Neural cell (in vitro differentiated cells): ENCODE results near the gene IRS2. TPM values are rescaled to one million over a fixed set of nuclear protein-coding genes. Genes with fewer than 3 reads are reported as not detected.

Source experiments
- H2AFZ ChIP-seq: fragments of 200-600, 300-800 bp; sonication (generic), shearing (Covaris generic); 2 replicates; pipeline ENCODE4 v1.6.0; 2014; ENCODE audit warnings: low read depth, mild to moderate bottlenecking, antibody characterized with exemption, low read length, moderate library complexity
- H3F3A ChIP-seq: fragments of 200-600 bp; shearing (Covaris generic); 2 replicates; pipeline ENCODE4 v1.6.1; 2016; ENCODE audit warnings: mild to moderate bottlenecking, moderate library complexity, mixed read lengths, antibody characterized with exemption, low read length; ENCODE audit not compliant: insufficient read depth, poor library complexity, severe bottlenecking
- H3K27ac ChIP-seq: fragments of 200-600, 300-800 bp; sonication (generic), shearing (Covaris generic); 2 replicates; pipeline ENCODE4 v1.5.1; 2014; ENCODE audit warnings: mild to moderate bottlenecking, low read length, moderate library complexity
- H3K27me3 ChIP-seq: fragments of 300-800, 200-600 bp; sonication (generic), shearing (Covaris generic); 2 replicates; pipeline ENCODE4 v1.6.0; 2014; ENCODE audit warnings: mild to moderate bottlenecking, low read depth, low read length, moderate library complexity; ENCODE audit not compliant: insufficient read depth
- H3K36me3 ChIP-seq: fragments of 300-800, 200-600 bp; sonication (generic), shearing (Covaris generic); 2 replicates; pipeline ENCODE4 v1.5.1; 2014; ENCODE audit warnings: mild to moderate bottlenecking, antibody characterized with exemption, low read length, moderate library complexity; ENCODE audit not compliant: insufficient read depth
- H3K4me2 ChIP-seq: fragments of 300-800, 200-600 bp; sonication (generic), shearing (Covaris generic); 2 replicates; pipeline ENCODE4 v1.6.0; 2014; ENCODE audit warnings: mild to moderate bottlenecking, low read length
- H3K4me3 ChIP-seq: fragments of 300-800, 200-600 bp; sonication (generic), shearing (Covaris generic); 2 replicates; pipeline ENCODE4 v1.5.1; 2014; ENCODE audit warnings: mild to moderate bottlenecking, low read length, moderate library complexity
- H3K79me2 ChIP-seq: fragments of 200-600 bp; shearing (Covaris generic); replicated peaks from 2 replicates; pipeline ENCODE4 v1.6.0; 2014; ENCODE audit warnings: mild to moderate bottlenecking, low read length, moderate library complexity; ENCODE audit not compliant: insufficient read depth
- H3K9ac ChIP-seq: fragments of 300-800, 200-600 bp; sonication (generic), shearing (Covaris generic); 2 replicates; pipeline ENCODE4 v1.6.1; 2016; ENCODE audit warnings: mild to moderate bottlenecking, low read length, mixed read lengths
- H3K9me2 ChIP-seq: fragments of 200-600 bp; shearing (Covaris generic); 2 replicates; pipeline ENCODE4 v1.6.1; 2016; ENCODE audit warnings: mild to moderate bottlenecking, low read length, mixed read lengths; ENCODE audit not compliant: insufficient read depth
- H3K9me3 ChIP-seq: fragments of 200-600, 300-800 bp; sonication (generic), shearing (Covaris generic); 2 replicates; pipeline ENCODE4 v1.6.1; 2016; ENCODE audit warnings: mild to moderate bottlenecking, mixed run types, low read length, moderate library complexity, mixed read lengths
- H4K20me1 ChIP-seq: fragments of 200-600 bp; shearing (Covaris generic); 2 replicates; pipeline ENCODE4 v1.6.1; 2016; ENCODE audit warnings: mild to moderate bottlenecking, mixed run types; ENCODE audit not compliant: insufficient read depth
- EP300 ChIP-seq: fragments of 450-650 bp; conservative IDR thresholded peaks from 2 replicates; pipeline ENCODE4 v1.6.1; 2014; ENCODE audit warnings: antibody characterized with exemption, mild to moderate bottlenecking, moderate library complexity; ENCODE audit not compliant: poor library complexity, severe bottlenecking
- EZH2 ChIP-seq: fragments of 200-600, 300-800 bp; shearing (Covaris generic), sonication (generic); IDR thresholded peaks from 2 replicates; pipeline ENCODE4 v1.6.1; 2014; ENCODE audit warnings: antibody characterized with exemption, low read length, borderline replicate concordance, mild to moderate bottlenecking; ENCODE audit not compliant: insufficient read depth, poor library complexity, severe bottlenecking
- MXI1 ChIP-seq: fragments of 450-650 bp; conservative IDR thresholded peaks from 2 replicates; pipeline ENCODE4 v1.6.1; 2014; ENCODE audit warnings: antibody characterized with exemption, mild to moderate bottlenecking; ENCODE audit not compliant: poor library complexity, severe bottlenecking
- POLR2AphosphoS5 ChIP-seq: IDR thresholded peaks from 2 replicates; pipeline ENCODE4 v1.6.1; 2012
- RAD21 ChIP-seq: fragments of 450-650 bp; conservative IDR thresholded peaks from 2 replicates; pipeline ENCODE4 v1.6.1; 2014; ENCODE audit warnings: antibody characterized with exemption, mild to moderate bottlenecking, moderate library complexity
- SMC3 ChIP-seq: fragments of 450-650 bp; conservative IDR thresholded peaks from 2 replicates; pipeline ENCODE4 v1.6.1; 2014; ENCODE audit warnings: antibody characterized with exemption, mild to moderate bottlenecking, moderate library complexity; ENCODE audit not compliant: poor library complexity
- TAF1 ChIP-seq: IDR thresholded peaks from 2 replicates; pipeline ENCODE4 v1.6.1; 2012; ENCODE audit warnings: low read depth
- polyA plus RNA-seq: library from polyadenylated mRNA; depleted of rRNA; stranded (reverse); fragments of >200 nt; gene quantifications from 2 replicates; pipeline ENCODE4 v1.2.3, GENCODE V29; 2014
- TF ChIP-seq, protein P1 (sequence below): IDR thresholded peaks from 2 replicates; pipeline ENCODE4 v1.6.1; 2012; ENCODE audit warnings: borderline replicate concordance
- TF ChIP-seq, protein P2 (sequence below): fragments of 450-650 bp; IDR thresholded peaks from 2 replicates; pipeline ENCODE4 v1.5.1; 2014; ENCODE audit warnings: antibody characterized with exemption, mild to moderate bottlenecking, moderate library complexity; ENCODE audit not compliant: poor library complexity, severe bottlenecking

Gene IRS2
- polyA plus RNA-seq, 1 donor from 2014 or later = 7.1 TPM

DNA sequence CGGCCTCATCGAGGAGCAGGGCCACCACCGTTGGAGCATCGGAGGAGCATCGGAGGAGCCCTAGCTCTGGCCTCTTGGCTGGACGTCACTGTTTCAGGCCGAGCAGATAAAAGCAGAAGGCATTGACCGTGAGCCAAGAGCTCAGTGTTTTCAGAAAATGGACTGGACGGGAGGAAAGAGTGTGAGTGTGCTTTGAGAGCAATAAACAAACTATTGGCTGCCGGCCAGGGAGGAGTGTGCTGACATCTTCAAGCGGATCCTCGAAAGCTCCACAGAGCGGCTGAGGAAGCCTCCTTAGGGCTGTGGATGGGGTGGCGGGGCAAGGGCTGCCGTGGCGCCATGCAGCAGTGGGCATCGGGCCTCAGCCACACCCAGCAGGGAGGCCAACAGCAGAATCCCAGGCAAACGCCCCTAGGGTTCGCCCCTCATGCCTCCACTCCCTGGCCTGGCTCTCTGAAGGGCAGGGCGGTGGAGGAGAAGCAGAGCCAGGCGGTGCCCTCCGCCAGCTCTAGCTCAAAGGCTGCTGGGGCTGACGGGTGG, 41.8 kb downstream of the IRS2 start:
- no peaks in the 10 kb centered on the region for H3F3A ChIP-seq
- no peaks in the 10 kb centered on the region for H3K27me3 ChIP-seq
- H2AFZ ChIP-seq = no peak overlapping the region
- H3K4me2 ChIP-seq = no peak overlapping the region
- H3K79me2 ChIP-seq = no peaks in the 10 kb centered on the region
- no peaks in the 10 kb centered on the region for H3K9me2 ChIP-seq
- H3K36me3 ChIP-seq = no peaks in the 10 kb centered on the region
- H3K27ac ChIP-seq = no peak overlapping the region
- H3K9me3 ChIP-seq = no peaks in the 10 kb centered on the region
- H4K20me1 ChIP-seq = no peaks in the 10 kb centered on the region
- H3K9ac ChIP-seq = no peak overlapping the region
- no peak overlapping the region for H3K4me3 ChIP-seq
- TF ChIP-seq POLR2AphosphoS5 = no peak
- TF ChIP-seq MXI1 = no peak
- TF ChIP-seq, protein P1, sequence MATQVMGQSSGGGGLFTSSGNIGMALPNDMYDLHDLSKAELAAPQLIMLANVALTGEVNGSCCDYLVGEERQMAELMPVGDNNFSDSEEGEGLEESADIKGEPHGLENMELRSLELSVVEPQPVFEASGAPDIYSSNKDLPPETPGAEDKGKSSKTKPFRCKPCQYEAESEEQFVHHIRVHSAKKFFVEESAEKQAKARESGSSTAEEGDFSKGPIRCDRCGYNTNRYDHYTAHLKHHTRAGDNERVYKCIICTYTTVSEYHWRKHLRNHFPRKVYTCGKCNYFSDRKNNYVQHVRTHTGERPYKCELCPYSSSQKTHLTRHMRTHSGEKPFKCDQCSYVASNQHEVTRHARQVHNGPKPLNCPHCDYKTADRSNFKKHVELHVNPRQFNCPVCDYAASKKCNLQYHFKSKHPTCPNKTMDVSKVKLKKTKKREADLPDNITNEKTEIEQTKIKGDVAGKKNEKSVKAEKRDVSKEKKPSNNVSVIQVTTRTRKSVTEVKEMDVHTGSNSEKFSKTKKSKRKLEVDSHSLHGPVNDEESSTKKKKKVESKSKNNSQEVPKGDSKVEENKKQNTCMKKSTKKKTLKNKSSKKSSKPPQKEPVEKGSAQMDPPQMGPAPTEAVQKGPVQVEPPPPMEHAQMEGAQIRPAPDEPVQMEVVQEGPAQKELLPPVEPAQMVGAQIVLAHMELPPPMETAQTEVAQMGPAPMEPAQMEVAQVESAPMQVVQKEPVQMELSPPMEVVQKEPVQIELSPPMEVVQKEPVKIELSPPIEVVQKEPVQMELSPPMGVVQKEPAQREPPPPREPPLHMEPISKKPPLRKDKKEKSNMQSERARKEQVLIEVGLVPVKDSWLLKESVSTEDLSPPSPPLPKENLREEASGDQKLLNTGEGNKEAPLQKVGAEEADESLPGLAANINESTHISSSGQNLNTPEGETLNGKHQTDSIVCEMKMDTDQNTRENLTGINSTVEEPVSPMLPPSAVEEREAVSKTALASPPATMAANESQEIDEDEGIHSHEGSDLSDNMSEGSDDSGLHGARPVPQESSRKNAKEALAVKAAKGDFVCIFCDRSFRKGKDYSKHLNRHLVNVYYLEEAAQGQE = no peak
- no peak for TF ChIP-seq SMC3
- no peak for TF ChIP-seq TAF1
- TF ChIP-seq RAD21 = no peak
- TF ChIP-seq, protein P2, sequence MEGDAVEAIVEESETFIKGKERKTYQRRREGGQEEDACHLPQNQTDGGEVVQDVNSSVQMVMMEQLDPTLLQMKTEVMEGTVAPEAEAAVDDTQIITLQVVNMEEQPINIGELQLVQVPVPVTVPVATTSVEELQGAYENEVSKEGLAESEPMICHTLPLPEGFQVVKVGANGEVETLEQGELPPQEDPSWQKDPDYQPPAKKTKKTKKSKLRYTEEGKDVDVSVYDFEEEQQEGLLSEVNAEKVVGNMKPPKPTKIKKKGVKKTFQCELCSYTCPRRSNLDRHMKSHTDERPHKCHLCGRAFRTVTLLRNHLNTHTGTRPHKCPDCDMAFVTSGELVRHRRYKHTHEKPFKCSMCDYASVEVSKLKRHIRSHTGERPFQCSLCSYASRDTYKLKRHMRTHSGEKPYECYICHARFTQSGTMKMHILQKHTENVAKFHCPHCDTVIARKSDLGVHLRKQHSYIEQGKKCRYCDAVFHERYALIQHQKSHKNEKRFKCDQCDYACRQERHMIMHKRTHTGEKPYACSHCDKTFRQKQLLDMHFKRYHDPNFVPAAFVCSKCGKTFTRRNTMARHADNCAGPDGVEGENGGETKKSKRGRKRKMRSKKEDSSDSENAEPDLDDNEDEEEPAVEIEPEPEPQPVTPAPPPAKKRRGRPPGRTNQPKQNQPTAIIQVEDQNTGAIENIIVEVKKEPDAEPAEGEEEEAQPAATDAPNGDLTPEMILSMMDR = no peak
- no peak for TF ChIP-seq EZH2
- no peak for TF ChIP-seq EP300

DNA sequence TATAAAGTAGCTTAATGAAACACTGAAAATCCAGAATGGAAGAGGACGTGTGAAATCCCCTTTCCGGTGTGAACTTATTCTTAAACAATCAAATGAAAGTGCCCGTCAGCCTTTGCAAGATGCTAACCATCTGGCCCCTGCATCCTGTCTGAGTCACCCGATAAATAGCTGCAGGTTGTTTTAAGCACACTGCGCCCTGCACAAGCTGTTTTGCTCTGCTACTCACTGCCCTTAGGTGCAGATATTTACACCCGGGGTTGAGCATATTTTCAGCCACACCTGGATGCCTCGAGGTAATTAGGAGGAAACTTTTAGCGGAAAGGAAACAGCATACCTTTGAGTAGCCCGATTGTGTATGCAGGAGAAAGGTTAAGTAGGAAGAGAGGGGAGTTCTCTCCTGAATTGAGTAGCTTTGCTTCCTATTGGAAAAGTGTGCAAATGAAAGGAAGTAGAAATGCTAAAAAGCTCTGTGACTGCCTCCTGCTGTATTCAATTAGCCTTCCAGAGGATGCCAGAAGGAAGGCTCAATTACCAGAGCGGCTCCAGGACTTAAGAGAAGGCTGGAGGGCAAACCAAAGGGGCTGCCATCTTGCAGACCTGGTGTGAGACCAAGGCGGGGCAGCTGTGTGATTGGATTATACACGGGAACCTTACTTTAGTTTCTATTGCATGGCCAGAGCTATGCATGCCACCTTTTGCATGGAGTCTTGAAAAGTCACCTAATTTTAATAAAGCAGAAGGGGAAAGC, 42.5 kb downstream of the IRS2 start:
- Histone ChIP-seq H3K27ac (no peak overlapping the region), H3K36me3 (no peaks in the 10 kb centered on the region), H3K27me3 (no peaks in the 10 kb centered on the region), H3K4me2 (no peak overlapping the region), H3K4me3 (no peak overlapping the region), H3K9ac (no peak overlapping the region), H3K9me2 (no peaks in the 10 kb centered on the region), H3F3A (no peaks in the 10 kb centered on the region), H4K20me1 (no peaks in the 10 kb centered on the region), H3K79me2 (no peaks in the 10 kb centered on the region), H2AFZ (no peak overlapping the region), H3K9me3 (no peaks in the 10 kb centered on the region)
- TF ChIP-seq EZH2 (no peak), EP300 (no peak), POLR2AphosphoS5 (no peak), RAD21 (no peak), SMC3 (no peak), TAF1 (no peak), MXI1 (no peak)
- TF ChIP-seq, protein P1 = no peak
- TF ChIP-seq, protein P2 = no peak
